Spleen (tissue), 11 donors: ENCODE data around the gene BRD3OS. TPM values are rescaled to one million over a fixed set of nuclear protein-coding genes. Genes with fewer than 3 reads are reported as not detected.

Experiments used
- DNase-seq: peaks from one replicate; pipeline ENCODE4 v3.0.0-alpha.2; 2020
- H3K27ac ChIP-seq, 8 donors: fragments of 200-600 bp; sonication (generic) in 7 of 8; 1 replicate in 4 of 8; 2 replicates in 4 of 8; pipeline versions ENCODE4 v1.5.0 to v1.8.0; 2016 to 2021; ENCODE audit warnings: inconsistent platforms in 4 of 8, mild to moderate bottlenecking in 4 of 8, moderate library complexity in 1 of 8
- H3K27me3 ChIP-seq, 7 donors: fragments of 200-600 bp; sonication (generic) in 6 of 7; replicated peaks in 1 of 7; 1 replicate in 4 of 7; 2 replicates in 3 of 7; pipeline versions ENCODE4 v1.5.0 to v1.8.0; 2016 to 2021; ENCODE audit warnings: inconsistent platforms in 3 of 7, mild to moderate bottlenecking in 1 of 7
- H3K36me3 ChIP-seq, 6 donors: fragments of 200-600 bp; sonication (generic) in 5 of 6; 1 replicate in 4 of 6; 2 replicates in 2 of 6; pipeline versions ENCODE4 v1.5.0 to v1.8.0; 2016 to 2021; ENCODE audit warnings: inconsistent platforms in 2 of 6
- H3K4me1 ChIP-seq, 6 donors: fragments of 200-600 bp; sonication (generic) in 5 of 6; 1 replicate in 3 of 6; 2 replicates in 3 of 6; pipeline versions ENCODE4 v1.5.0 to v1.8.0; 2016 to 2021; ENCODE audit warnings: inconsistent platforms in 3 of 6
- H3K4me3 ChIP-seq, 8 donors: fragments of 200-600 bp; sonication (generic) in 7 of 8; 1 replicate in 4 of 8; 2 replicates in 4 of 8; pipeline versions ENCODE4 v1.5.0 to v1.8.0; 2016 to 2021; ENCODE audit warnings: inconsistent platforms in 4 of 8, mild to moderate bottlenecking in 4 of 8, moderate library complexity in 2 of 8
- H3K9me3 ChIP-seq, 8 donors: fragments of 200-600 bp; sonication (generic) in 7 of 8; 1 replicate in 4 of 8; 2 replicates in 4 of 8; pipeline versions ENCODE4 v1.5.0 to v1.8.0; 2016 to 2021; ENCODE audit warnings: inconsistent platforms in 4 of 8
- POLR2A ChIP-seq, 3 donors: fragments of 450-650 bp; IDR thresholded peaks; one replicate each; pipeline ENCODE4 v1.5.1; 2017; ENCODE audit warnings: antibody characterized with exemption in 3 of 3, mild to moderate bottlenecking in 1 of 3
- POLR2AphosphoS5 ChIP-seq, 3 donors: sonication (generic); formaldehyde crosslinking; IDR thresholded peaks; one replicate each; pipeline ENCODE4 v1.5.1; 2017; ENCODE audit warnings: antibody characterized with exemption in 3 of 3
- WGBS, 5 donors: extraction: QIAGEN DNeasy Blood & Tissue Kit in 3 of 5; methylation state at CpG; one replicate each; pipeline versions ENCODE4 v1.1.5 to v1.1.7; 2013 to 2018; 5-methylcytosine and 5-hydroxymethylcytosine counted together
- intact Hi-C: fragments of 100-400 bp; cut with DNase I; formaldehyde crosslinking; loops from one replicate; pipeline ENCODE4 v1.15.0; 2023; ENCODE audit warnings: low total_unique reads
- polyA plus RNA-seq, 3 donors: library from polyadenylated mRNA; stranded (reverse); fragments of 200-250 nt; gene quantifications; one replicate each; pipeline ENCODE4 v1.2.1, GENCODE V29; 2013
- total RNA-seq, 7 donors: library from RNA; depleted of rRNA in 3 of 7; stranded (reverse); fragments of >200 nt in 3 of 7; fragmentation: NEBNext Ultra II Directional in 4 of 7; extraction: Animal tissue kit (Norgen Biotek cat#: 25700) in 4 of 7; gene quantifications; one replicate each; pipeline versions ENCODE4 v1.1.0 to v1.2.1, GENCODE V29; 2016 to 2021
- TF ChIP-seq, protein P1 (sequence below), 11 experiments: fragments of 200-600 bp in 7 of 11; fragments of 450-650 bp in 4 of 11; sonication (generic) in 4 of 11; IDR thresholded peaks in 8 of 11; conservative IDR thresholded peaks in 3 of 11; 1 replicate in 7 of 11; 2 replicates in 4 of 11; pipeline versions ENCODE4 v1.4.0 to v1.8.0; 2016 to 2021; ENCODE audit warnings: antibody characterized with exemption in 11 of 11, inconsistent platforms in 4 of 11, mild to moderate bottlenecking in 1 of 11
- donor health status: healthy with polysubstance abuse.
- donor health status: DM: no; HTN: no; CAD: no; lungs with moderate emphysema.
- donor health status: DM: no; HTN: no; CAD: no.
- donor health status: Bipolar disorder and iron deficiency.
- donor health status: healthy.
- donor health status: DM: no; HTN: no; CAD: no.
- donor health status: DM: yes; HTN: yes; CAD: no.

BRD3OS gene
- total and polyA plus RNA-seq, 10 donors: 6.9 to 13.2 (median 10.7) TPM

DNA sequence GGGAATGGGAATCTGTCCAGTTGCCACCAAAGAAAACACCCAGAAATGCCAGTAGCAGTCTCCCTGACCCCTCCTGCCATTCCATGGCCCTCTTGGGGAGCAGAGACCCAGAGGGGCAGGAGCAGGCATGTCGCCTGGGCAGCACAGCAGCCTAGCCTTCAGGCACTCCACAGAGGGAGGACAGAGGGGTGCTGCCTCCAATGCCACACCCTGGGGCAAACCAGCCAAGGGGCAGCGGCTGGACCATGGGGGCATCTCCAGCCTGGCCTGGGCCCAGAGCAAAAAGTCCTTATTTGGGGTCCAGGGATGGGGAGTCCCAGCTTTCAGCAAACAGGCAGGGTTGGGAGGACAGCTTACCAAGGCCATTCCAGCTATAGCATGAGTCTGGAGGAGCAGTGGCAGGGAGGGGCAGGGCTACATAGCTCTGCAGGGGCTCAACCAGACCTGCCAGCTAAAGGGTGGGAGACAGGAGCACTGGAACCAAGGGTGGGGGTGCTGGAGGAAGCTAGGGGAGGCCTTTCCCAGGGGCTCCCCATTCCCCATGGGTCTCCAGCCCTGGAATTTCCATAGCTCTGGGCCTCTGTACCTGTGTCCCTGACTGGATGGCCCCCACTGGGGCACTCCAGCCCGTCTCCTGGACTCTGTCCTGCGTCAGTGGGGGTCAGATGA lies 35.9 kb downstream of the BRD3OS start:
- 71 to 94% (median 87%) methylated on average over 2 to 4 of the region's 4 CpGs; no CpG with 5 or more reads in 1 of the 5 donors for WGBS, 5 donors
- intact Hi-C loops: loop anchor here (10.0 kb wide), 1 partner anchor 74 kb away; the partner anchor contains the start of gene WDR5

DNA sequence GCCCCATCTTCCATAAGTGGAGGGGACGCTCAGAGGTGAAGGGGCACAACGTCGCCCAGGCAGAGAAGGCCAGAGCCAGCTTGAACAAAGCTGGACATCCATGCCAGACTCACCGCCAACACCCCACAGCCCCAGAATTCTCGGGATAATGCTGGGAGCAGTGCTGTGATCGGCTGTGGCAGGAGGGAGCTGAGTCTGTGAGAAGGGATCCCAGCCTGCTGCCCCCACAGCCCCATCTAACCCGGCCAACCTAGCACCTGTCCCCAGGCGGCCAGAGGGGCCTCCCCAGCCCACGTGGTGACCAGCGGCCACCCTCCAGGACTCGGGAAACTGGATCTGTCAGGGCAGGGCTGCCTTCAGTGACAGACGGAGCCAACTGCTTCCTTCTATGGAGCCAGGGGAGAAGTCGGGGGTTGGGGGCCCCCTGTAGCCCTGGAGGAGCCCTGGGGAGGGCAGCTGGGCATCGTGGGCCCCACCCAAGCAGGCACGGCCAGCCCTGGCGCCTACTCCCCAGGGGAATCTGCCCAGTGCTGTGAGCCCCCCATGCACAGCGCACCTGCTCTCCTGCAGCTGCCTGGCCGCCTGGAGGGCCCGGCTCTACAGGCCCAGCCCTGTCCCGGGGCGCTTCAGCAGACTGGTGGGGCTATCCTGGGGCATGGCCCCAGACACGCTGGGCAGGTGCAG lies 36.5 kb downstream of the BRD3OS start:
- Histone ChIP-seq H3K36me3 (peaks cover 0 to 23% (median 0%) of the 10 kb centered on the region in 6 donors), H3K27me3 (no peaks in the 10 kb centered on the region), H3K27ac (no peak overlapping the region), H3K4me3 (no peak overlapping the region), H3K4me1 (peaks cover 43 to 100% (median 98%) of the 10 kb centered on the region in 6 donors), H3K9me3 (no peaks in the 10 kb centered on the region)
- 68 to 77% (median 70%) methylated on average over 13 to 22 of the region's 22 CpGs for WGBS, 5 donors
- intact Hi-C loops: loop anchor here (10.0 kb wide), 1 partner anchor 73 kb away; the partner anchor contains the start of gene WDR5
- TF ChIP-seq, protein P1, sequence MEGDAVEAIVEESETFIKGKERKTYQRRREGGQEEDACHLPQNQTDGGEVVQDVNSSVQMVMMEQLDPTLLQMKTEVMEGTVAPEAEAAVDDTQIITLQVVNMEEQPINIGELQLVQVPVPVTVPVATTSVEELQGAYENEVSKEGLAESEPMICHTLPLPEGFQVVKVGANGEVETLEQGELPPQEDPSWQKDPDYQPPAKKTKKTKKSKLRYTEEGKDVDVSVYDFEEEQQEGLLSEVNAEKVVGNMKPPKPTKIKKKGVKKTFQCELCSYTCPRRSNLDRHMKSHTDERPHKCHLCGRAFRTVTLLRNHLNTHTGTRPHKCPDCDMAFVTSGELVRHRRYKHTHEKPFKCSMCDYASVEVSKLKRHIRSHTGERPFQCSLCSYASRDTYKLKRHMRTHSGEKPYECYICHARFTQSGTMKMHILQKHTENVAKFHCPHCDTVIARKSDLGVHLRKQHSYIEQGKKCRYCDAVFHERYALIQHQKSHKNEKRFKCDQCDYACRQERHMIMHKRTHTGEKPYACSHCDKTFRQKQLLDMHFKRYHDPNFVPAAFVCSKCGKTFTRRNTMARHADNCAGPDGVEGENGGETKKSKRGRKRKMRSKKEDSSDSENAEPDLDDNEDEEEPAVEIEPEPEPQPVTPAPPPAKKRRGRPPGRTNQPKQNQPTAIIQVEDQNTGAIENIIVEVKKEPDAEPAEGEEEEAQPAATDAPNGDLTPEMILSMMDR (IDR thresholded peaks at IDR 0.05 in 8 of 11, conservative IDR thresholded peaks at IDR 0.05 in 3 of 11): no peak
- TF ChIP-seq POLR2A (IDR thresholded peaks at IDR 0.05): no peak
- no peak for TF ChIP-seq POLR2AphosphoS5 (IDR thresholded peaks at IDR 0.05)
- peak; percentile 72 for DNase-seq

More for the DNA sequence above, 35.9 kb downstream of the BRD3OS start:
- Histone ChIP-seq H3K4me1 (peaks cover 45 to 100% (median 98%) of the 10 kb centered on the region in 6 donors), H3K27me3 (no peaks in the 10 kb centered on the region), H3K27ac (peak overlapping the region in 3 of 8 donors; percentile 38 to 67 (median 44)), H3K36me3 (peaks cover 0 to 23% (median 0%) of the 10 kb centered on the region in 6 donors), H3K9me3 (no peaks in the 10 kb centered on the region), H3K4me3 (no peak overlapping the region)
- no peak for TF ChIP-seq POLR2A (IDR thresholded peaks at IDR 0.05)
- TF ChIP-seq, protein P1 (IDR thresholded peaks at IDR 0.05 in 8 of 11, conservative IDR thresholded peaks at IDR 0.05 in 3 of 11): no peak
- no peak for TF ChIP-seq POLR2AphosphoS5 (IDR thresholded peaks at IDR 0.05)
- DNase-seq: peak; percentile 58

DNA sequence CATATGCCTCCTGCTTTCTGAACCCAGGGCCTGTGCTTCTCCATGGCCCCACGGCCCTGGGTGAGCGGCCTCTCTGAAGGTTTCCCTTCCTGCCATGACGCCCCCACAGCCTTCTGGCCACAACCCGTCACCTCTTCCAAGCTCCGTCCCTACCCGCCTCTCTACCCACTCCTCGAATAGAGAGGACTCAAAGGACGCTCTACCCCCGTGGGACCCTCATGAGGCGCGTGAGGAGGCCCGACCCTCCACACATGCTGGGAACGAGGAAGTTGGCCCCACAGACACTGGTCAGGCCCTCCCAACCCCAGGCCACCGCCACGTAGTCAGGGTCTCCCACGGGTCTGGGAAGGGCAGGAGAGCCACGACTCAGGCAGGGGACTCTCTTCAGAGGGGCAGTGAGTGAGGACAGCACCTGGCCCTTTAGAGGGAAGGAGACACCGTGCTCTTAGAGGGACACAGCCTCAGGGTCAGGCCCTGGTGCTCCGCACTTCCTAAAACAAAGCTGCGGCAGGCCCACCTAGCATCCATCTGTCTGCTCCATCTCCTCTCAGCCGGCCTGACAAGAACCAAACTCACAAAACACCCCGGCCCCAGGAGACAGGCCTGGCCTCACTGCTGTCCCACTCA lies 37.3 kb downstream of the BRD3OS start:
- H3K4me3 ChIP-seq: no peak overlapping the region
- 58 to 77% (median 68%) methylated on average over 18 to 22 of the region's 22 CpGs for whole genome bisulfite sequencing, 5 donors
- no peaks in the 10 kb centered on the region for H3K27me3 ChIP-seq
- peaks cover 43 to 95% (median 94%) of the 10 kb centered on the region in 6 donors for H3K4me1 ChIP-seq
- H3K36me3 ChIP-seq: peaks cover 0 to 16% (median 0%) of the 10 kb centered on the region in 6 donors
- TF ChIP-seq, protein P1 (IDR thresholded peaks at IDR 0.05 in 8 of 11, conservative IDR thresholded peaks at IDR 0.05 in 3 of 11): no peak
- TF ChIP-seq POLR2A (IDR thresholded peaks at IDR 0.05) (no peak), POLR2AphosphoS5 (IDR thresholded peaks at IDR 0.05) (no peak)
- H3K27ac ChIP-seq: no peak overlapping the region
- H3K9me3 ChIP-seq: no peaks in the 10 kb centered on the region
- intact Hi-C loops: loop anchor here (10.0 kb wide), 1 partner anchor 72 kb away; the partner anchor contains the start of gene WDR5
- DNase-seq: peak; percentile 65
